Endothelial cell (in vitro differentiated cells): Measurements from ENCODE around the gene PLVAP. TPM values are rescaled to one million over a fixed set of nuclear protein-coding genes. Genes with fewer than 3 reads are reported as not detected.
A peak's percentile ranks its signal among the peaks of the same experiment; 100 is the strongest.

Experiments used
- DNase-seq: peaks from one replicate; pipeline ENCODE4 v3.0.0; 2021; ENCODE audit warnings: low spot score
- H3K27ac Mint-ChIP-seq: one replicate; pipeline ENCODE4 v1.8.0; 2021; ENCODE audit warnings: mixed read lengths, inconsistent platforms; ENCODE audit not compliant: unreplicated experiment
- H3K27me3 Mint-ChIP-seq: one replicate; pipeline ENCODE4 v1.8.0; 2021; ENCODE audit warnings: mild to moderate bottlenecking, moderate library complexity, mixed read lengths, inconsistent platforms; ENCODE audit not compliant: unreplicated experiment
- H3K36me3 Mint-ChIP-seq: one replicate; pipeline ENCODE4 v1.8.0; 2021; ENCODE audit warnings: mild to moderate bottlenecking, low read depth, mixed read lengths, inconsistent platforms; ENCODE audit not compliant: unreplicated experiment
- H3K4me1 Mint-ChIP-seq: one replicate; pipeline ENCODE4 v1.8.0; 2021; ENCODE audit warnings: mild to moderate bottlenecking, mixed read lengths, inconsistent platforms; ENCODE audit not compliant: unreplicated experiment
- H3K4me3 Mint-ChIP-seq: one replicate; pipeline ENCODE4 v1.8.0; 2021; ENCODE audit warnings: mild to moderate bottlenecking, mixed read lengths, inconsistent platforms; ENCODE audit not compliant: unreplicated experiment
- H3K9me3 Mint-ChIP-seq: one replicate; pipeline ENCODE4 v1.8.0; 2021; ENCODE audit warnings: mixed read lengths, inconsistent platforms; ENCODE audit not compliant: unreplicated experiment
- CTCF ChIP-seq: fragments of 200-600 bp; sonication (generic); IDR thresholded peaks from one replicate; pipeline ENCODE4 v1.5.0; 2021; ENCODE audit warnings: antibody characterized with exemption; ENCODE audit not compliant: unreplicated experiment
- total RNA-seq: library from RNA; stranded (reverse); fragmentation: NEBNext Ultra II Directional; extraction: Animal tissue kit (Norgen Biotek cat#: 25700); gene quantifications from one replicate; pipeline ENCODE4 v1.2.1, GENCODE V29; 2021; ENCODE audit not compliant: unreplicated experiment

The PLVAP gene
- total RNA-seq, 1 donor from 2014 or later, result 1,569 TPM

- Mint-ChIP-seq H3K27ac (no peak overlapping the region), H3K9me3 (no peaks in the 10 kb centered on the region), H3K4me1 (no peaks in the 10 kb centered on the region), H3K36me3 (peaks cover 18% of the 10 kb centered on the region), H3K4me3 (peak overlapping the region; percentile 74), H3K27me3 (peaks cover 11% of the 10 kb centered on the region)
- DNase-seq, result no peak
- no peak for TF ChIP-seq CTCF
Measured at GRCh38 chr19:17319473-17320238, 57.5 kb downstream of the PLVAP start.

GRCh38 chr19:17318966-17319365, 58.2 kb downstream of the PLVAP start:
- DNase-seq, result no peak
- Mint-ChIP-seq H3K36me3 (peaks cover 22% of the 10 kb centered on the region), H3K4me1 (no peaks in the 10 kb centered on the region), H3K4me3 (no peak overlapping the region), H3K27ac (no peak overlapping the region), H3K9me3 (no peaks in the 10 kb centered on the region), H3K27me3 (peaks cover 11% of the 10 kb centered on the region)
- TF ChIP-seq CTCF, result no peak

- Mint-ChIP-seq H3K27ac (no peak overlapping the region), H3K9me3 (no peaks in the 10 kb centered on the region), H3K27me3 (peaks cover 11% of the 10 kb centered on the region), H3K36me3 (peaks cover 12% of the 10 kb centered on the region), H3K4me1 (peaks cover 8% of the 10 kb centered on the region), H3K4me3 (peak overlapping the region; percentile 23)
- no peak for DNase-seq
- TF ChIP-seq CTCF, result no peak
Measured at GRCh38 chr19:17314007-17314593, 63.0 kb downstream of the PLVAP start.

GRCh38 chr19:17312189-17313113, 64.7 kb downstream of the PLVAP start:
- TF ChIP-seq CTCF, result no peak
- H3K4me3 Mint-ChIP-seq, result no peak overlapping the region
- H3K4me1 Mint-ChIP-seq, result peaks cover 13% of the 10 kb centered on the region
- peaks cover 12% of the 10 kb centered on the region for H3K36me3 Mint-ChIP-seq
- H3K27ac Mint-ChIP-seq, result no peak overlapping the region
- H3K9me3 Mint-ChIP-seq, result no peaks in the 10 kb centered on the region
- H3K27me3 Mint-ChIP-seq, result peaks cover 11% of the 10 kb centered on the region
- no peak for DNase-seq
